AG09319 (cell line): ENCODE measurements around the gene MECR.

ENCODE experiments used
- DNase-seq: peaks from one replicate; pipeline ENCODE4 v3.0.0-alpha.2; 2010; ENCODE audit warnings: low read depth; ENCODE audit errors: extremely low read depth
- CTCF ChIP-seq: IDR thresholded peaks from 2 replicates; pipeline ENCODE4 v1.5.1; 2011; ENCODE audit warnings: low read depth, mild to moderate bottlenecking, inconsistent platforms, low read length, moderate library complexity

MECR gene

GRCh38 chr1:29190718-29191117, 40.0 kb downstream of the MECR start:
- DNase-seq, result no peak
- TF ChIP-seq CTCF, result no peak

- DNase-seq, result no peak
- TF ChIP-seq CTCF, result no peak
These were observed 44.0 kb downstream of the MECR start for GRCh38 chr1:29186707-29187106.

GRCh38 chr1:29186252-29186651, 44.5 kb downstream of the MECR start:
- TF ChIP-seq CTCF, result no peak
- no peak for DNase-seq

- TF ChIP-seq CTCF, result no peak
- no peak for DNase-seq
These were observed 47.4 kb downstream of the MECR start for GRCh38 chr1:29183287-29183686.

GRCh38 chr1:29181413-29182225, 49.1 kb downstream of the MECR start, which contains the start of gene SRSF4:
Gene SRSF4, minus strand, starts transcription at chr1:29181900. Its CDS starts 148 bp downstream, at chr1:29181752.
- peak; percentile 48 for TF ChIP-seq CTCF

GRCh38 chr1:29180497-29181412, 50.0 kb downstream of the MECR start:
- TF ChIP-seq CTCF, result no peak
- DNase-seq, result no peak

More at GRCh38 chr1:29181413-29182225, 49.1 kb downstream of the MECR start, which contains the start of gene SRSF4:
- peak; percentile 98 for DNase-seq
